ENCODE results near the gene ALG12.

ALG12 gene

GRCh38 chr22:49850959-49851802 is 67.1 kb downstream of the ALG12 start:
- DNase-seq (ENCODE audit: low read depth in 2 of 3, low spot score in 2 of 3): no peak

All from activated CD8-positive, alpha-beta memory T cell treated with anti-CD3 and anti-CD28 coated beads for 48 hours (primary cell).